Lung (tissue), 12 donors: Measurements from ENCODE around the gene RCOR3. TPM values are rescaled to one million over a fixed set of nuclear protein-coding genes. Genes with fewer than 3 reads are reported as not detected.

Source experiments
- ATAC-seq: fragments of 200-7000 bp; cut with Tn5 transposase; one replicate; pipeline ENCODE4 v1.9.1; 2020; ENCODE audit warnings: moderate number of reproducible peaks; ENCODE audit not compliant: insufficient read depth, low FRiP score
- DNase-seq, 3 donors: peaks; one replicate each; pipeline ENCODE4 v3.0.0-alpha.2; 2013 to 2017
- H3K27ac ChIP-seq, 2 donors: one replicate each; pipeline ENCODE4 v1.5.1; 2013; ENCODE audit warnings: mild to moderate bottlenecking in 2 of 2, moderate library complexity in 2 of 2, control low read depth in 1 of 2, inconsistent platforms in 1 of 2, low read depth in 1 of 2, low read length in 1 of 2
- H3K27me3 ChIP-seq, 3 donors: one replicate each; pipeline ENCODE4 v1.5.1; 2013; ENCODE audit warnings: low read length in 2 of 3; ENCODE audit not compliant: control insufficient read depth in 3 of 3, insufficient read depth in 3 of 3
- H3K36me3 ChIP-seq, 4 donors: one replicate each; pipeline ENCODE4 v1.5.1; 2013; ENCODE audit warnings: low read length in 4 of 4, mild to moderate bottlenecking in 1 of 4, moderate library complexity in 1 of 4; ENCODE audit not compliant: control insufficient read depth in 4 of 4, insufficient read depth in 4 of 4
- H3K4me1 ChIP-seq, 5 donors: one replicate each; pipeline ENCODE4 v1.5.1; 2013; ENCODE audit warnings: low read length in 5 of 5, mild to moderate bottlenecking in 2 of 5, moderate library complexity in 1 of 5; ENCODE audit not compliant: control insufficient read depth in 5 of 5, insufficient read depth in 5 of 5
- H3K4me3 ChIP-seq: one replicate; pipeline ENCODE4 v1.5.1; 2013; ENCODE audit warnings: mild to moderate bottlenecking, control low read depth, moderate library complexity
- H3K9ac ChIP-seq, 2 donors: one replicate each; pipeline ENCODE4 v1.5.1; 2013; ENCODE audit warnings: low read length in 2 of 2, control low read depth in 1 of 2; ENCODE audit not compliant: insufficient read depth in 1 of 2
- H3K9me3 ChIP-seq, 4 donors: one replicate each; pipeline ENCODE4 v1.5.1; 2013; ENCODE audit warnings: low read length in 3 of 4, mild to moderate bottlenecking in 1 of 4, moderate library complexity in 1 of 4; ENCODE audit not compliant: control insufficient read depth in 4 of 4, insufficient read depth in 3 of 4
- WGBS, 2 donors: extraction: QIAGEN DNeasy Blood & Tissue Kit; methylation state at CpG; one replicate each; pipeline ENCODE4 v1.1.7; 2013; 5-methylcytosine and 5-hydroxymethylcytosine counted together
- polyA plus RNA-seq, 2 donors: library from polyadenylated mRNA; stranded (reverse); fragments of 200-250 nt; gene quantifications; one replicate each; pipeline ENCODE4 v1.2.1, GENCODE V29; 2013
- total RNA-seq, 2 donors: library from RNA; depleted of rRNA in 1 of 2; stranded (reverse); fragments of >200 nt in 1 of 2; gene quantifications; one replicate each; pipeline ENCODE4 v1.2.1, GENCODE V29; 2014 to 2021
- TF ChIP-seq, protein P1 (sequence below): IDR thresholded peaks from 2 replicates; pipeline ENCODE4 v1.5.1; 2012; ENCODE audit warnings: mild to moderate bottlenecking; ENCODE audit errors: control extremely low read depth, extremely low read depth
- donor health status: control.
- donor health status: control.
- donor health status: Bipolar disorder and iron deficiency.
- donor health status: healthy.
- donor health status: DM: yes; HTN: yes; CAD: no.

The RCOR3 gene
- total and polyA plus RNA-seq, 4 donors: 16.6 to 102 (median 34.4) TPM

DNA sequence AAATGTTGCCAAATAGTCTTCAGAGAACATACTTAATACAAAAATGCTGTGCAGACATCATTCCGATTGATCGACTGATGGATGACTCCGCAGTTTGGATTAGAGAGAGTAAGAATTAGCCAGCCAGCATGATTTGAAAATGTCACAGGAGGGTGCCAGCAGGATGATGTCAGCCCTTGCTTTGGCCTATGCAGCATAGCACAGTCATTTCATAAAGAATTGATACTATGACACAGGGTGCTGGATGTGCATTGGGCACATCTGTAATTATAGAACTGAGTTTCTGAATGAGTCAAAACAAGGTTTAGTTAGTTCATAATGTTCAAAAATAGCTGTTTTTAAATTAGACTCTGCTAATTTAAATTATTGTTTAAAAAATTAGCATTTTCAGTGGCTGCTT is 45.9 kb downstream of the RCOR3 start:
- Histone ChIP-seq H3K9ac (no peak overlapping the region), H3K9me3 (no peaks in the 10 kb centered on the region)
- ATAC-seq: no peak

GRCh38 chr1:211309617-211310016 is 50.5 kb downstream of the RCOR3 start:
- ATAC-seq: no peak
- WGBS, 2 donors: 69 to 70% methylated on average over 3 of the region's 3 CpGs
- DNase-seq: no peak
- TF ChIP-seq, protein P1, sequence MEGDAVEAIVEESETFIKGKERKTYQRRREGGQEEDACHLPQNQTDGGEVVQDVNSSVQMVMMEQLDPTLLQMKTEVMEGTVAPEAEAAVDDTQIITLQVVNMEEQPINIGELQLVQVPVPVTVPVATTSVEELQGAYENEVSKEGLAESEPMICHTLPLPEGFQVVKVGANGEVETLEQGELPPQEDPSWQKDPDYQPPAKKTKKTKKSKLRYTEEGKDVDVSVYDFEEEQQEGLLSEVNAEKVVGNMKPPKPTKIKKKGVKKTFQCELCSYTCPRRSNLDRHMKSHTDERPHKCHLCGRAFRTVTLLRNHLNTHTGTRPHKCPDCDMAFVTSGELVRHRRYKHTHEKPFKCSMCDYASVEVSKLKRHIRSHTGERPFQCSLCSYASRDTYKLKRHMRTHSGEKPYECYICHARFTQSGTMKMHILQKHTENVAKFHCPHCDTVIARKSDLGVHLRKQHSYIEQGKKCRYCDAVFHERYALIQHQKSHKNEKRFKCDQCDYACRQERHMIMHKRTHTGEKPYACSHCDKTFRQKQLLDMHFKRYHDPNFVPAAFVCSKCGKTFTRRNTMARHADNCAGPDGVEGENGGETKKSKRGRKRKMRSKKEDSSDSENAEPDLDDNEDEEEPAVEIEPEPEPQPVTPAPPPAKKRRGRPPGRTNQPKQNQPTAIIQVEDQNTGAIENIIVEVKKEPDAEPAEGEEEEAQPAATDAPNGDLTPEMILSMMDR: no peak
- Histone ChIP-seq H3K27ac (no peak overlapping the region), H3K4me1 (peaks cover 0 to 1% (median 0%) of the 10 kb centered on the region in 5 donors), H3K9ac (no peak overlapping the region), H3K36me3 (peaks cover 13 to 32% (median 21%) of the 10 kb centered on the region in 4 donors), H3K9me3 (no peaks in the 10 kb centered on the region), H3K27me3 (no peaks in the 10 kb centered on the region), H3K4me3 (no peak overlapping the region)

More for the DNA sequence above, 45.9 kb downstream of the RCOR3 start:
- peaks cover 5 to 29% (median 14%) of the 10 kb centered on the region in 4 donors for H3K36me3 ChIP-seq
- no peak overlapping the region for H3K4me3 ChIP-seq
- H3K27me3 ChIP-seq: no peaks in the 10 kb centered on the region
- no peak for DNase-seq
- H3K27ac ChIP-seq: peak overlapping the region in 1 of 2 donors; percentile 14
- 93 to 95% methylated on average over 3 of the region's 3 CpGs for WGBS, 2 donors
- H3K4me1 ChIP-seq: no peaks in the 10 kb centered on the region
- TF ChIP-seq, protein P1: no peak

DNA sequence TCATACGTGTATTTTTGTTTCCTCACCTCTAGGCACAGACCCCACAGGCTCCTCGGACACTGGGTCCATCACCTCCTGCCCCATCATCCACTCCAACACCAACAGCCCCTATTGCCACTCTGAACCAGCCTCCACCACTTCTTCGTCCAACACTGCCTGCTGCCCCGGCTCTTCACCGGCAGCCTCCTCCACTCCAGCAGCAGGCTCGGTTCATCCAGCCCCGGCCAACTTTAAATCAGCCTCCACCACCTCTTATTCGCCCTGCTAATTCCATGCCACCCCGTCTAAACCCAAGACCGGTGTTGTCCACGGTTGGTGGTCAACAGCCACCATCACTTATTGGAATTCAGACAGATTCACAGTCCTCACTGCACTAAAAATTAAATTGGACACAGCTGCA is 54.2 kb downstream of the RCOR3 start:
- no peak overlapping the region for H3K4me3 ChIP-seq
- ATAC-seq (no peak), DNase-seq (no peak)
- TF ChIP-seq, protein P1: no peak
- no peak overlapping the region for H3K27ac ChIP-seq
- no peaks in the 10 kb centered on the region for H3K27me3 ChIP-seq
- 95 to 96% methylated on average over 11 of the region's 11 CpGs for WGBS, 2 donors
- no peak overlapping the region for H3K9ac ChIP-seq
- peaks cover 11 to 31% (median 22%) of the 10 kb centered on the region in 4 donors for H3K36me3 ChIP-seq
- H3K4me1 ChIP-seq: peaks cover 0 to 1% (median 0%) of the 10 kb centered on the region in 5 donors
- H3K9me3 ChIP-seq: no peaks in the 10 kb centered on the region

DNA sequence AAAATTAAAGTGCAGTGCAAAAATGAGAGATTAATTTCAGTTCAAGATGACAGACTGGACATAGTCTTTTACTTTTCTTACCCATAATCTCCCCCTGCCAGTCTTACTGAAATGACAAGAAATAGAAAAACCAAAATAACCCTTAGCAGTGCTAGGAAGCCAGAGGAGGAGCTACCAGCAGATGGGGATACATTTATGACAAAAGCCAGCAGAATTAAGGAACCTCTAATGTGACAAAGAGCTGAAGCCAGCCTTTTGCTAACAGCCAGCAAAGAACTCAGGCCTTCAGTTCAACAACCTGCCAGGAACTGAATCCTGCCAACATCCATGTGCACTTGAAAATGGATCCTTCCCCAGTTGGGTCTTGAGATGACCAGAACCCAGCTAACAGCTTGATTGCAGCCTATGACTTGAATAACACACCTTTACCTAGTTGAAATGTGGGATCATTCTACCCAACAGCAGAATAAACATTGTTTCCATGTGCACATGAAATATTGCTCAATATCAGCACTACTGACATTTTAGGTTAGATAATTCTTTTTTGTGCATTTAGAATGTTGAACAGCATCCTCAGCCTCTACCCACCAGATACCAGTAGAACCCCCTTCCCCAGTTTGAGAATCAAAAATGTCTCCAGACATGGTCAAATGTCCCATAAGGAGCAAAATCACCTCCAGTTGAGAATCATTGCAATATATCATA is 59.6 kb downstream of the RCOR3 start:
- TF ChIP-seq, protein P1: no peak
- Histone ChIP-seq H3K9ac (no peak overlapping the region), H3K4me1 (no peaks in the 10 kb centered on the region), H3K9me3 (no peaks in the 10 kb centered on the region), H3K27ac (no peak overlapping the region), H3K27me3 (peaks cover 0 to 6% (median 0%) of the 10 kb centered on the region in 3 donors), H3K4me3 (no peak overlapping the region), H3K36me3 (peaks cover 0 to 8% (median 3%) of the 10 kb centered on the region in 4 donors)
- no peak for ATAC-seq
- DNase-seq: peak in 1 of 3 donors; percentile 15
